CD14-positive monocyte (primary cell): ENCODE results near the gene PLK3. TPM values are rescaled to one million over a fixed set of nuclear protein-coding genes. Genes with fewer than 3 reads are reported as not detected.

ENCODE experiments used
- DNase-seq, 3 donors: peaks; one replicate each; pipeline ENCODE4 v3.0.0-alpha.2; 2011 to 2022
- H2AFZ ChIP-seq: 2 replicates; pipeline ENCODE4 v1.6.0; 2012; ENCODE audit warnings: mild to moderate bottlenecking, low read depth, low read length, inconsistent platforms; ENCODE audit not compliant: insufficient read depth, poor library complexity, severe bottlenecking
- H3K27ac ChIP-seq, 2 donors: 1 replicate in 1 of 2; 2 replicates in 1 of 2; pipeline ENCODE4 v1.5.1; 2012 to 2013; ENCODE audit warnings: low read length in 2 of 2, control low read depth in 1 of 2, inconsistent platforms in 1 of 2, low read depth in 1 of 2, mild to moderate bottlenecking in 1 of 2
- H3K27me3 ChIP-seq, 2 donors: one replicate each; pipeline versions ENCODE4 v1.6.0 to v1.6.1; 2011 to 2013; ENCODE audit warnings: low read length in 2 of 2; ENCODE audit not compliant: control insufficient read depth in 2 of 2, insufficient read depth in 2 of 2
- H3K36me3 ChIP-seq, 2 donors: replicated peaks in 1 of 2; 1 replicate in 1 of 2; 2 replicates in 1 of 2; pipeline versions ENCODE4 v1.5.1 to v1.6.1; 2012 to 2013; ENCODE audit warnings: low read length in 2 of 2, control low read depth in 1 of 2, inconsistent platforms in 1 of 2, mild to moderate bottlenecking in 1 of 2; ENCODE audit not compliant: insufficient read depth in 2 of 2, control insufficient read depth in 1 of 2
- H3K4me1 ChIP-seq, 2 donors: 1 replicate in 1 of 2; 2 replicates in 1 of 2; pipeline versions ENCODE4 v1.5.1 to v1.6.1; 2012 to 2013; ENCODE audit warnings: low read length in 2 of 2, control low read depth in 1 of 2, inconsistent platforms in 1 of 2, mild to moderate bottlenecking in 1 of 2, moderate library complexity in 1 of 2; ENCODE audit not compliant: insufficient read depth in 2 of 2, control insufficient read depth in 1 of 2
- H3K4me2 ChIP-seq: replicated peaks from 2 replicates; pipeline ENCODE3; 2012; ENCODE audit warnings: low read length, moderate library complexity, mild to moderate bottlenecking; ENCODE audit not compliant: poor library complexity, severe bottlenecking; ENCODE audit errors: extremely low read depth
- H3K4me3 ChIP-seq, 3 experiments: fragments of 200-600 bp in 1 of 3; sonication (generic) in 1 of 3; replicated peaks in 1 of 3; 1 replicate in 2 of 3; 2 replicates in 1 of 3; pipeline ENCODE4 v1.5.1; 2011 to 2013; ENCODE audit warnings: low read length in 3 of 3, mild to moderate bottlenecking in 3 of 3, control low read depth in 2 of 3, low read depth in 2 of 3, inconsistent platforms in 1 of 3, moderate library complexity in 1 of 3
- H3K79me2 ChIP-seq: 2 replicates; pipeline ENCODE4 v1.6.0; 2012; ENCODE audit warnings: mild to moderate bottlenecking, control low read depth, inconsistent platforms, low read length, moderate library complexity; ENCODE audit not compliant: insufficient read depth
- H3K9ac ChIP-seq: 2 replicates; pipeline ENCODE4 v1.6.0; 2017; ENCODE audit warnings: low read length, mild to moderate bottlenecking; ENCODE audit not compliant: insufficient read depth, poor library complexity, severe bottlenecking
- H3K9me3 ChIP-seq, 2 donors: replicated peaks in 1 of 2; 1 replicate in 1 of 2; 2 replicates in 1 of 2; pipeline versions ENCODE4 v1.5.1 to v1.6.1; 2012 to 2013; ENCODE audit warnings: low read length in 2 of 2, control low read depth in 1 of 2; ENCODE audit not compliant: control insufficient read depth in 1 of 2, insufficient read depth in 1 of 2
- H4K20me1 ChIP-seq: 2 replicates; pipeline ENCODE4 v1.6.0; 2012; ENCODE audit warnings: mild to moderate bottlenecking, low read length, control low read depth, moderate library complexity; ENCODE audit not compliant: insufficient read depth
- H3K27ac Mint-ChIP-seq, 7 donors: one replicate each; pipeline ENCODE4 v1.8.0; 2020; ENCODE audit warnings: mild to moderate bottlenecking in 7 of 7, mixed read lengths in 7 of 7, moderate library complexity in 6 of 7, inconsistent platforms in 2 of 7
- H3K27me3 Mint-ChIP-seq, 3 donors: one replicate each; pipeline ENCODE4 v1.8.0; 2021 to 2022; ENCODE audit warnings: low read depth in 3 of 3, mild to moderate bottlenecking in 3 of 3, mixed read lengths in 3 of 3, moderate library complexity in 3 of 3, inconsistent platforms in 1 of 3
- H3K36me3 Mint-ChIP-seq, 2 donors: one replicate each; pipeline ENCODE4 v1.8.0; 2020; ENCODE audit warnings: mixed read lengths in 2 of 2, inconsistent platforms in 1 of 2, mild to moderate bottlenecking in 1 of 2
- H3K4me1 Mint-ChIP-seq: one replicate; pipeline ENCODE4 v1.8.0; 2020; ENCODE audit warnings: mild to moderate bottlenecking, mixed read lengths
- H3K4me3 Mint-ChIP-seq, 2 donors: one replicate each; pipeline ENCODE4 v1.8.0; 2020; ENCODE audit warnings: mild to moderate bottlenecking in 2 of 2, mixed read lengths in 2 of 2, moderate library complexity in 1 of 2
- H3K9me3 Mint-ChIP-seq, 7 donors: one replicate each; pipeline ENCODE4 v1.8.0; 2020 to 2022; ENCODE audit warnings: mixed read lengths in 7 of 7, mild to moderate bottlenecking in 6 of 7, moderate library complexity in 6 of 7, inconsistent platforms in 2 of 7
- WGBS: methylation state at CpG from one replicate; pipeline ENCODE4 v1.1.5; 2013; ENCODE audit warnings: missing lambda C conversion rate; ENCODE audit not compliant: insufficient coverage; 5-methylcytosine and 5-hydroxymethylcytosine counted together
- intact Hi-C, 2 donors: fragments of 100-400 bp; cut with micrococcal nuclease; formaldehyde crosslinking; loops; one replicate each; pipeline versions ENCODE4 v1.15.0 to v1.15.1; 2023
- polyA plus RNA-seq, 3 donors: library from polyadenylated mRNA; depleted of rRNA in 1 of 3; unstranded in 2 of 3; stranded (reverse) in 1 of 3; fragments of 300-500 nt in 2 of 3; fragments of >200 nt in 1 of 3; fragmentation: Illumina TruSeq in 2 of 3; gene quantifications; 1 replicate in 2 of 3; 2 replicates in 1 of 3; pipeline ENCODE4 v1.2.3, GENCODE V29; 2012 to 2021
- TF ChIP-seq, protein P1 (sequence below): fragments of 200-600 bp; IDR thresholded peaks from one replicate; pipeline ENCODE4 v1.8.0; 2022; ENCODE audit warnings: antibody characterized with exemption, mild to moderate bottlenecking

PLK3 gene
- polyA plus RNA-seq, 3 donors, result 15.8 to 285 (median 28.1) TPM

DNA sequence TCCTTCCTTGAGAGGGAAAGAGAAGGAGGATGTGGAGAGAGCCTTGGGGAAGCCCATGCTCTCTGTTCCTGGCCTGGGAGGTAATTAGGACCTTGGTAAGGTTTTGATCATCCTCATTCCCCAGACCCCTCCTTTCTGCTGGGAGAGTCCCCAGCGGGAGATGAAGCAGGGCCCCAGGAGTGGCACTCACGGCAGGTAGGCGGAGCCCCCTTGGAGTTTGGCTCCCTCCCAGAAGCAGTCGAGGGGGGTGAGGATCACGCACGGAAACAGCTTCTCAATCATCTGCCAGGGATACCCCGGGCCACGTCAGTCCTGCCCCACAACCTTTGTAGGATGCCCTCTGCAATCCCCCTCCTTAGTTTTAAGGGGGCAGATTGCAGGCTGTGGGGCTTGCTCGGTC is 31.3 kb downstream of the PLK3 start:
- no peak overlapping the region for H3K4me3 ChIP-seq
- Mint-ChIP-seq H3K27ac (peak overlapping the region in 1 of 7 donors; percentile 3), H3K4me3 (no peak overlapping the region), H3K36me3 (peaks cover 0 to 3% of the 10 kb centered on the region in 2 donors), H3K9me3 (no peaks in the 10 kb centered on the region), H3K4me1 (peaks cover 55% of the 10 kb centered on the region), H3K27me3 (peaks cover 1 to 6% (median 2%) of the 10 kb centered on the region in 3 donors)
- H3K4me1 ChIP-seq, result peaks cover 52 to 63% of the 10 kb centered on the region in 2 donors
- no peak overlapping the region for H3K27ac ChIP-seq
- H3K4me2 ChIP-seq, result no peak overlapping the region
- H2AFZ ChIP-seq, result no peak overlapping the region
- intact Hi-C loops, result loop anchor here in 1 of 2 donors (5.0 kb wide), 1 partner anchor 34 kb away; no protein-coding TSS in a partner anchor
- H3K9me3 ChIP-seq, result no peaks in the 10 kb centered on the region
- TF ChIP-seq, protein P1, sequence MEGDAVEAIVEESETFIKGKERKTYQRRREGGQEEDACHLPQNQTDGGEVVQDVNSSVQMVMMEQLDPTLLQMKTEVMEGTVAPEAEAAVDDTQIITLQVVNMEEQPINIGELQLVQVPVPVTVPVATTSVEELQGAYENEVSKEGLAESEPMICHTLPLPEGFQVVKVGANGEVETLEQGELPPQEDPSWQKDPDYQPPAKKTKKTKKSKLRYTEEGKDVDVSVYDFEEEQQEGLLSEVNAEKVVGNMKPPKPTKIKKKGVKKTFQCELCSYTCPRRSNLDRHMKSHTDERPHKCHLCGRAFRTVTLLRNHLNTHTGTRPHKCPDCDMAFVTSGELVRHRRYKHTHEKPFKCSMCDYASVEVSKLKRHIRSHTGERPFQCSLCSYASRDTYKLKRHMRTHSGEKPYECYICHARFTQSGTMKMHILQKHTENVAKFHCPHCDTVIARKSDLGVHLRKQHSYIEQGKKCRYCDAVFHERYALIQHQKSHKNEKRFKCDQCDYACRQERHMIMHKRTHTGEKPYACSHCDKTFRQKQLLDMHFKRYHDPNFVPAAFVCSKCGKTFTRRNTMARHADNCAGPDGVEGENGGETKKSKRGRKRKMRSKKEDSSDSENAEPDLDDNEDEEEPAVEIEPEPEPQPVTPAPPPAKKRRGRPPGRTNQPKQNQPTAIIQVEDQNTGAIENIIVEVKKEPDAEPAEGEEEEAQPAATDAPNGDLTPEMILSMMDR, result no peak
- no peaks in the 10 kb centered on the region for H3K36me3 ChIP-seq
- no peaks in the 10 kb centered on the region for H3K27me3 ChIP-seq
- H3K9ac ChIP-seq, result no peak overlapping the region
- H3K79me2 ChIP-seq, result no peaks in the 10 kb centered on the region
- no peaks in the 10 kb centered on the region for H4K20me1 ChIP-seq
- 21% methylated on average over 8 of the region's 9 CpGs for WGBS
- no peak for DNase-seq

DNA sequence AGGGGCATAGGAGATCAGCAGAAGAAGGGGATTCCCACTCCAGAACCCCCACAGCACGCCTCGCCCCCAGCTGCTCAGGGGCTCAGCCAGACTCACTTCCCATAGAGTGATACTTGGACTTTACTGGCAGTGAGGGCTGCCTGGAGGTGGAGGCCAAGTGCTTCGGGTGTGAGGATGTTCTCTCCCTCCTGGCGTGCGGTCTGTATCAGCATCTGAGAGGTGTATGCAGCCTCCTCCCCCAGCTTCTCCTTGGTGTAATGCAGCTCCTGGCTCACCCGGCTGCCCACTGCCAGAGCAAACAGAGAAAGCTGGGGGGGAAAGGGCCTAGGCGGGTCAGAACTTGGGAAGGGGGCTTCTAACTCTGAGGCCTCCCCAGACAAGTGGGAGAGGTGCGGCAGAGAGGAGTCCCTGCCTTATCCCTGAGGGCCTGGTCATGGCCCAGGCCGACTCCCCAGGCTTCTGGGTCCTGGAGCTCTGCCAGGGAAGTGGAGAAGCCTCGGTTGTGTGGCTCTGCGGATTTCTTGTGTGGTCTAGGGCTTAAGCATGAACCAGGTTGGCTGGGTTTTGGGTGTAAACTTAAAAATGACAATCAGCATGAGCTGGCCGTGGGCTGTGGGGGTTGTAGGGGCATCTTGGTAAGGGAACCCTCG is 32.0 kb downstream of the PLK3 start:
- H3K4me1 Mint-ChIP-seq, result peaks cover 50% of the 10 kb centered on the region
- H3K27me3 Mint-ChIP-seq, result peaks cover 1 to 6% (median 2%) of the 10 kb centered on the region in 3 donors
- no peaks in the 10 kb centered on the region for H3K9me3 Mint-ChIP-seq
- WGBS, result 22% methylated on average over 6 of the region's 13 CpGs
- peak overlapping the region in 1 of 2 donors; percentile 45 for H3K4me3 Mint-ChIP-seq
- Histone ChIP-seq H3K4me3 (no peak overlapping the region), H3K4me2 (no peak overlapping the region), H4K20me1 (no peaks in the 10 kb centered on the region), H3K9ac (no peak overlapping the region), H2AFZ (no peak overlapping the region), H3K36me3 (no peaks in the 10 kb centered on the region), H3K9me3 (no peaks in the 10 kb centered on the region), H3K27me3 (no peaks in the 10 kb centered on the region), H3K4me1 (peaks cover 46 to 57% of the 10 kb centered on the region in 2 donors), H3K79me2 (no peaks in the 10 kb centered on the region), H3K27ac (no peak overlapping the region)
- intact Hi-C loops, result loop anchor here in 1 of 2 donors (5.0 kb wide), 1 partner anchor 35 kb away; no protein-coding TSS in a partner anchor
- DNase-seq, result no peak
- TF ChIP-seq, protein P1, result no peak
- peaks cover 0 to 3% of the 10 kb centered on the region in 2 donors for H3K36me3 Mint-ChIP-seq
- H3K27ac Mint-ChIP-seq, result peak overlapping the region in 2 of 7 donors; percentile 32 to 54
